Gastroesophageal sphincter (tissue), 4 donors: ENCODE results near the gene GRM7. TPM values are rescaled to one million over a fixed set of nuclear protein-coding genes. Genes with fewer than 3 reads are reported as not detected.

Source experiments
- ATAC-seq: fragments of 150-250 bp; one replicate; pipeline ENCODE4 v1.9.1; 2016; ENCODE audit warnings: mild to moderate bottlenecking, moderate library complexity
- H3K27ac ChIP-seq, 4 donors: fragments of 200-600 bp; sonication (generic) in 3 of 4; 1 replicate in 3 of 4; 2 replicates in 1 of 4; pipeline ENCODE4 v1.5.1; 2016 to 2019
- H3K27me3 ChIP-seq: fragments of 200-600 bp; sonication (generic); one replicate; pipeline ENCODE4 v1.5.1; 2019
- H3K36me3 ChIP-seq, 2 donors: fragments of 200-600 bp; sonication (generic); one replicate each; pipeline ENCODE4 v1.5.1; 2019; ENCODE audit warnings: control low read depth in 1 of 2
- H3K4me1 ChIP-seq, 3 donors: fragments of 200-600 bp; sonication (generic); 1 replicate in 2 of 3; 2 replicates in 1 of 3; pipeline ENCODE4 v1.5.1; 2016 to 2019; ENCODE audit warnings: control low read depth in 2 of 3
- H3K4me3 ChIP-seq, 2 donors: fragments of 200-600 bp; sonication (generic); one replicate each; pipeline ENCODE4 v1.5.1; 2019; ENCODE audit warnings: mild to moderate bottlenecking in 1 of 2, moderate library complexity in 1 of 2
- H3K9me3 ChIP-seq, 3 donors: fragments of 200-600 bp; sonication (generic); one replicate each; pipeline ENCODE4 v1.5.1; 2017 to 2019; ENCODE audit warnings: control low read depth in 2 of 3
- EP300 ChIP-seq: sonication (generic); formaldehyde crosslinking; IDR thresholded peaks from one replicate; pipeline ENCODE4 v1.6.1; 2017; ENCODE audit warnings: antibody characterized with exemption, mild to moderate bottlenecking
- POLR2A ChIP-seq, 2 donors: fragments of 450-650 bp; IDR thresholded peaks; one replicate each; pipeline ENCODE4 v1.6.1; 2017; ENCODE audit warnings: antibody characterized with exemption in 2 of 2, mild to moderate bottlenecking in 2 of 2, moderate library complexity in 1 of 2
- POLR2AphosphoS5 ChIP-seq: sonication (generic); formaldehyde crosslinking; IDR thresholded peaks from one replicate; pipeline ENCODE4 v1.6.1; 2017; ENCODE audit warnings: antibody characterized with exemption
- WGBS, 2 donors: methylation state at CpG; one replicate each; pipeline ENCODE4 v1.1.5; 2018; ENCODE audit warnings: low coverage in 1 of 2; 5-methylcytosine and 5-hydroxymethylcytosine counted together
- total RNA-seq, 4 donors: library from RNA; depleted of rRNA; stranded (reverse); fragments of >200 nt; gene quantifications; one replicate each; pipeline ENCODE4 v1.1.0, GENCODE V29; 2016
- TF ChIP-seq, protein P1 (sequence below), 4 experiments: fragments of 200-600 bp in 2 of 4; fragments of 450-650 bp in 2 of 4; sonication (generic) in 1 of 4; IDR thresholded peaks; one replicate each; pipeline ENCODE4 v1.5.1; 2017 to 2019; ENCODE audit warnings: antibody characterized with exemption in 4 of 4, mild to moderate bottlenecking in 2 of 4, moderate library complexity in 2 of 4

GRM7 gene
- total RNA-seq, 4 donors from 2014 or later, result 0.40 to 7.6 TPM; not detected in 2

- no peak for ATAC-seq
- 0% methylated on average over 5 to 16 of the region's 45 CpGs for WGBS, 2 donors
- TF ChIP-seq, protein P1, sequence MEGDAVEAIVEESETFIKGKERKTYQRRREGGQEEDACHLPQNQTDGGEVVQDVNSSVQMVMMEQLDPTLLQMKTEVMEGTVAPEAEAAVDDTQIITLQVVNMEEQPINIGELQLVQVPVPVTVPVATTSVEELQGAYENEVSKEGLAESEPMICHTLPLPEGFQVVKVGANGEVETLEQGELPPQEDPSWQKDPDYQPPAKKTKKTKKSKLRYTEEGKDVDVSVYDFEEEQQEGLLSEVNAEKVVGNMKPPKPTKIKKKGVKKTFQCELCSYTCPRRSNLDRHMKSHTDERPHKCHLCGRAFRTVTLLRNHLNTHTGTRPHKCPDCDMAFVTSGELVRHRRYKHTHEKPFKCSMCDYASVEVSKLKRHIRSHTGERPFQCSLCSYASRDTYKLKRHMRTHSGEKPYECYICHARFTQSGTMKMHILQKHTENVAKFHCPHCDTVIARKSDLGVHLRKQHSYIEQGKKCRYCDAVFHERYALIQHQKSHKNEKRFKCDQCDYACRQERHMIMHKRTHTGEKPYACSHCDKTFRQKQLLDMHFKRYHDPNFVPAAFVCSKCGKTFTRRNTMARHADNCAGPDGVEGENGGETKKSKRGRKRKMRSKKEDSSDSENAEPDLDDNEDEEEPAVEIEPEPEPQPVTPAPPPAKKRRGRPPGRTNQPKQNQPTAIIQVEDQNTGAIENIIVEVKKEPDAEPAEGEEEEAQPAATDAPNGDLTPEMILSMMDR (IDR thresholded peaks at IDR 0.05), result no peak
- Histone ChIP-seq H3K27me3 (peaks cover 51% of the 10 kb centered on the region), H3K9me3 (no peaks in the 10 kb centered on the region), H3K27ac (no peak overlapping the region), H3K4me3 (peak overlapping the region; percentile 44 to 60), H3K4me1 (peaks cover 0 to 27% (median 10%) of the 10 kb centered on the region in 3 donors), H3K36me3 (no peaks in the 10 kb centered on the region)
Observed at GRCh38 chr3:6862041-6862879, 1.3 kb downstream of the GRM7 start.

DNA sequence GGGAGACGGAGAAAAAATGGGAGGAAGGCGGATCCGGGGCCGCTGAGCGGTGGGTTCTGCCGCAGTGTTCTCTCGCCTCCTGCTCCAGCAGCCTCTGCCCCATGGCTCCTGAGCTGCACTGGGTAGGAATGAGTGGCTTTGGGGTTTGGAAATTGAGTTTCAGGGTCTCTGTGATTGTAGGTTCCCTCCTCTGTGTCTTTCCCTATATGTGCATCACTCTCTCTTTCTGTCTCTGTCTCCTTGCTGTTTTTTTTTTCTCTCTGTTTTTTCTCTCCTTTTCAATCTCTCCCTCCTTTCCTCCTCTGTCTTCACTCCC, 1.9 kb downstream of the GRM7 start:
- Histone ChIP-seq H3K4me1 (peaks cover 0 to 27% (median 10%) of the 10 kb centered on the region in 3 donors), H3K9me3 (no peaks in the 10 kb centered on the region), H3K27ac (no peak overlapping the region), H3K36me3 (no peaks in the 10 kb centered on the region), H3K4me3 (peak overlapping the region; percentile 44 to 60), H3K27me3 (peaks cover 51% of the 10 kb centered on the region)
- TF ChIP-seq POLR2A (IDR thresholded peaks at IDR 0.05) (no peak), EP300 (no peak), POLR2AphosphoS5 (no peak)
- TF ChIP-seq, protein P1 (IDR thresholded peaks at IDR 0.05), result no peak
- no peak for ATAC-seq
- 0% methylated on average over 4 to 5 of the region's 7 CpGs for WGBS, 2 donors

DNA sequence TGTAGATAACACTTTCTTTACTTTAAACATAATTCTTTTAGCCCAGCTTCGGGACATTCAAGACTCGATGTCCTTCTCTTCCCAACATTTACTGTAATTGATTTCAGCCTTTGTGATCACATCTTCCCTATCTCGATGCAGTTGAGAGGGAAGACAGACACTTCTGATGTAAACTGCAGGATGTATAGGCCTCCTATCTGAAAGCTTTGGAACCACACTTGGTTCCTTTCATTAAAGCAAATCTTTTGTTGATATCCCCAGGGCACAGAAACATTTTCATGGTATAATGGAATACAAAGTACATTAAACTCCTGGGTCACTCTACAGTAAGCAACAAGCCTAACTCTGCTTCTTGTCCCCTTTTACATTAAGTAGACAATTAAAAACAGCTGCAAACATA, 6.4 kb downstream of the GRM7 start:
- H3K4me3 ChIP-seq, result no peak overlapping the region
- TF ChIP-seq POLR2AphosphoS5, result no peak
- no peak for TF ChIP-seq POLR2A (IDR thresholded peaks at IDR 0.05)
- TF ChIP-seq, protein P1 (IDR thresholded peaks at IDR 0.05), result no peak
- no peak for TF ChIP-seq EP300
- ATAC-seq, result no peak
- H3K9me3 ChIP-seq, result no peaks in the 10 kb centered on the region
- no peaks in the 10 kb centered on the region for H3K36me3 ChIP-seq
- H3K4me1 ChIP-seq, result peaks cover 0 to 7% (median under 1%) of the 10 kb centered on the region in 3 donors
- WGBS, 2 donors, result 62 to 81% methylated on average over 3 of the region's 3 CpGs
- no peak overlapping the region for H3K27ac ChIP-seq
- peaks cover 27% of the 10 kb centered on the region for H3K27me3 ChIP-seq

DNA sequence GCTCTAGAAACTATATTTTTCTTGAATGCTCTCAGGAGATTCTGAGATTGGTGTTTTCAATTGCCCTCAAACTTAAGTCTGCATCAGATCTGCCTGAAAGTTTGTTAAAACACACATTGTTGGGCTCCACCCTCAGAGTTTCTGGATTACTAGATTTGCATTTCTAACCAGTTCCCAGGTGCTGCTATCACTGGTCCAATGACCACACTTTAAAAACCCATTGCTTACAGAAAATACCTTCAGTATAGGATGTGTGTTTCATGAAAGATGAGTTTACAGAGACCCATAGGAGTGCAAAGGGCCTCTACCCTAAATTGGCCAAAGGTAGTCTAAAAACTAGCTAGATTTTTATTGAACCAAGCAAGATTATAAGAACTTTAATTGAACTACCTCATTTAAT, 17.8 kb downstream of the GRM7 start:
- H3K27ac ChIP-seq, result no peak overlapping the region
- no peak for ATAC-seq

GRCh38 chr3:6912240-6912639, 51.3 kb downstream of the GRM7 start:
- Histone ChIP-seq H3K9me3 (no peaks in the 10 kb centered on the region), H3K36me3 (no peaks in the 10 kb centered on the region), H3K27ac (no peak overlapping the region), H3K4me1 (no peaks in the 10 kb centered on the region), H3K27me3 (no peaks in the 10 kb centered on the region), H3K4me3 (no peak overlapping the region)
- WGBS, 2 donors, result 60 to 71% methylated on average over 3 of the region's 3 CpGs
- no peak for ATAC-seq
- TF ChIP-seq EP300 (no peak), POLR2AphosphoS5 (no peak), POLR2A (IDR thresholded peaks at IDR 0.05) (no peak)
- TF ChIP-seq, protein P1 (IDR thresholded peaks at IDR 0.05), result no peak

More for the DNA sequence above, 17.8 kb downstream of the GRM7 start:
- no peaks in the 10 kb centered on the region for H3K36me3 ChIP-seq
- H3K4me1 ChIP-seq, result no peaks in the 10 kb centered on the region
- no peaks in the 10 kb centered on the region for H3K27me3 ChIP-seq
- no peaks in the 10 kb centered on the region for H3K9me3 ChIP-seq
- no peak overlapping the region for H3K4me3 ChIP-seq
- TF ChIP-seq POLR2AphosphoS5, result no peak
- TF ChIP-seq, protein P1 (IDR thresholded peaks at IDR 0.05), result no peak
- TF ChIP-seq POLR2A (IDR thresholded peaks at IDR 0.05), result no peak
- no peak for TF ChIP-seq EP300
